ENCODE data around the gene GYPC. TPM values are rescaled to one million over a fixed set of nuclear protein-coding genes. Genes with fewer than 3 reads are reported as not detected.
A peak's percentile ranks its signal among the peaks of the same experiment; 100 is the strongest.

Gene GYPC
- total RNA-seq, 1 donor from 2014 or later: 125 TPM

DNA sequence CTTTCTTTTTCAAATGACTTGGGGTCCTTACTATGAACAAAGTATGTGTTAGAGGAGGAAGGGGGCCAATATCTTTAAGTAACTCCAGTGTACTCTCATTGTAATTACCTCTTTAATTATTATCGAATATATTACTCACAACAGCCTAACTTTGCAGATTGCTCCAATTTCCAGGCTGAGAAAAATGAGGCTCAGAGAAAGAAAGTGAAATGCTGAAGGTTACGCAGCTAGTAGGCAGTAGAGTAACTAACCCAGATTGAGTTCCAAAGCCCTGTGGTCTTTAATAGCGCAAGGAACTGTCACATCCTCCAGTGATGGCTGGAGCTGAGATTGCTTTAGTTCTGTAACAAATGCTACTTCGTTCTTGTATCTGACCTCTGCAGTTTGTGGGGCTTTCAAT lies 2.2 kb upstream of the GYPC start:
- H3K36me3 Mint-ChIP-seq (ENCODE audit: low read depth): peaks cover 12% of the 10 kb centered on the region
- H3K27ac Mint-ChIP-seq: no peak overlapping the region
- no peaks in the 10 kb centered on the region for H3K27me3 Mint-ChIP-seq (ENCODE audit: insufficient read depth)
- intact Hi-C loops (cut with micrococcal nuclease): loop anchor here (10.0 kb wide), 3 partner anchors 129 to 1161 kb away; partner anchors contain the start of gene WDR33
- H3K9me3 Mint-ChIP-seq: peaks cover 9% of the 10 kb centered on the region
- H3K4me1 Mint-ChIP-seq (ENCODE audit: low read depth): peaks cover 31% of the 10 kb centered on the region
- DNase-seq (ENCODE audit: low spot score): no peak
- H3K4me3 Mint-ChIP-seq: no peak overlapping the region

DNA sequence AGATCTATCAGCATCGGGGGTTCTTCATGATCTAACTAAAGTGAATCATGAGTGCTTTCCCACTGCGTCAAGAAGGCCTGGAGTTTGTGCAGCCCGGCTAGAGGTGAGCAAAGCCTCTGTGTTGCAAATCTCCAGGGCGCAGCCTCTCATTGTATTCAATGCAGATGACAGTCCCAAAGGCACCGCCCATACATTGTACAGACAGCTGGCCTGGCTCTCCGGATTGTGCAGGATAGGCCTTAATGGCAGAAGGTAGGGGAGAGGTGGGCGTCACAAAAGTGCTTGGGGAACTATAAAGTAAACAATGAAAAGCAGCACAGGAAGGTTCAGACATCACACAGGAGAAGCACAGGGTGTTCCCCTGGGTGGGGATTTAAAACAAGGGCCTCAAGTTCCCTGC lies 907 bp upstream of the GYPC start:
- H3K36me3 Mint-ChIP-seq (ENCODE audit: low read depth): peaks cover 18% of the 10 kb centered on the region
- H3K9me3 Mint-ChIP-seq: peaks cover 9% of the 10 kb centered on the region
- intact Hi-C loops (cut with micrococcal nuclease): loop anchor here (1.0 to 10.0 kb wide), 10 partner anchors 9 to 1437 kb away; partner anchors contain the start of genes MAP3K2, UGGT1 and WDR33
- H3K4me3 Mint-ChIP-seq: peak overlapping the region; percentile 98
- H3K27ac Mint-ChIP-seq: peak overlapping the region; percentile 98
- peaks cover 42% of the 10 kb centered on the region for H3K4me1 Mint-ChIP-seq (ENCODE audit: low read depth)
- H3K27me3 Mint-ChIP-seq (ENCODE audit: insufficient read depth): no peaks in the 10 kb centered on the region
- no peak for DNase-seq (ENCODE audit: low spot score)

DNA sequence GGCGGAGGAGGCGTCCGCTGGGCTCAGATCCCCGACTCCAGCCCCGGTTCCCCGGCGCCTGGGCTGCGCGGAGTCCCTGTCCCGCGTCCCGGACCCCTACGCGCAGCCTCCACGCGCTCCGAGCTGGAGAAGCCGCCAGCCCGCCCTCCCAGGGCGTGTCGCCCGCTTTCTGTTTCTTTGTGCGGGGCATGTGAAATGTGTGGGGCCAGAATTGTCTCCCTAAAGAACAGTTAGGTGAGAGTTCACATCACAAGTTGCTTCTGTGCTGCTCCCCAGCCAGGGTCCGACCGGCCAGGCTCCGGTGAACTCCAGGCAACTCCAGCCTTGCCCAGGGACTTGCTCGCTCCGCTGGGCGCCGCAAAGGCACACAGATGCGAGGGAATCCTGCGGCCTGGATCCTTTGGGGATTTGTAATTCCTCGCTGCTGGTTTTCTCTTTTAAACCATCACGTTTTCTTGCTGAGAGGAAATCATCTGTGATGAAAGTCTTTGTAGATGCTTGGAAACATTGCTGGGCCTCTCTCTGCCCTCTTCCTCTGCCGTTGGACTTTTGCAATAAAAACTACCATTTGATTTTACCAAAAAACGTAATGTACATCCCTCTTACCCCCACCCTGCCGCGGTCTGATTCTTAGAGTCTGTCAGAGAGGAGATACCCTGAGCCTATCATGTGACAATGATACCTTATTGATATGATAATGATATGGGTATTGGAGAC lies 631 bp downstream of the GYPC start:
- intact Hi-C loops (cut with micrococcal nuclease): loop anchor here (5.0 to 10.0 kb wide), 9 partner anchors 41 to 1436 kb away; partner anchors contain the start of genes MAP3K2, UGGT1 and WDR33
- Mint-ChIP-seq H3K4me1 (ENCODE audit: low read depth) (peaks cover 55% of the 10 kb centered on the region), H3K9me3 (no peaks in the 10 kb centered on the region), H3K36me3 (ENCODE audit: low read depth) (peaks cover 20% of the 10 kb centered on the region), H3K27me3 (ENCODE audit: insufficient read depth) (no peaks in the 10 kb centered on the region), H3K4me3 (peak overlapping the region; percentile 99), H3K27ac (peak overlapping the region; percentile 98)
- DNase-seq (ENCODE audit: low spot score): peak; percentile 35

GRCh38 chr2:126657148-126657635 lies 1.2 kb downstream of the GYPC start:
- H3K9me3 Mint-ChIP-seq: no peaks in the 10 kb centered on the region
- H3K27ac Mint-ChIP-seq: peak overlapping the region; percentile 98
- intact Hi-C loops (cut with micrococcal nuclease): loop anchor here (5.0 to 10.0 kb wide), 9 partner anchors 40 to 1435 kb away; partner anchors contain the start of genes MAP3K2, UGGT1 and WDR33
- H3K36me3 Mint-ChIP-seq (ENCODE audit: low read depth): peaks cover 24% of the 10 kb centered on the region
- H3K27me3 Mint-ChIP-seq (ENCODE audit: insufficient read depth): no peaks in the 10 kb centered on the region
- peak; percentile 21 for DNase-seq (ENCODE audit: low spot score)
- peaks cover 61% of the 10 kb centered on the region for H3K4me1 Mint-ChIP-seq (ENCODE audit: low read depth)
- peak overlapping the region; percentile 99 for H3K4me3 Mint-ChIP-seq

- Mint-ChIP-seq H3K9me3 (no peaks in the 10 kb centered on the region), H3K4me3 (peak overlapping the region; percentile 99), H3K27ac (peak overlapping the region; percentile 98), H3K4me1 (ENCODE audit: low read depth) (peaks cover 67% of the 10 kb centered on the region), H3K27me3 (ENCODE audit: insufficient read depth) (no peaks in the 10 kb centered on the region), H3K36me3 (ENCODE audit: low read depth) (peaks cover 24% of the 10 kb centered on the region)
- intact Hi-C loops (cut with micrococcal nuclease): loop anchor here (2.0 to 10.0 kb wide), 11 partner anchors 40 to 1435 kb away; partner anchors contain the start of genes MAP3K2, UGGT1 and WDR33
- peak; percentile 70 for DNase-seq (ENCODE audit: low spot score)
Observed at GRCh38 chr2:126657636-126658318, 1.8 kb downstream of the GYPC start.

DNA sequence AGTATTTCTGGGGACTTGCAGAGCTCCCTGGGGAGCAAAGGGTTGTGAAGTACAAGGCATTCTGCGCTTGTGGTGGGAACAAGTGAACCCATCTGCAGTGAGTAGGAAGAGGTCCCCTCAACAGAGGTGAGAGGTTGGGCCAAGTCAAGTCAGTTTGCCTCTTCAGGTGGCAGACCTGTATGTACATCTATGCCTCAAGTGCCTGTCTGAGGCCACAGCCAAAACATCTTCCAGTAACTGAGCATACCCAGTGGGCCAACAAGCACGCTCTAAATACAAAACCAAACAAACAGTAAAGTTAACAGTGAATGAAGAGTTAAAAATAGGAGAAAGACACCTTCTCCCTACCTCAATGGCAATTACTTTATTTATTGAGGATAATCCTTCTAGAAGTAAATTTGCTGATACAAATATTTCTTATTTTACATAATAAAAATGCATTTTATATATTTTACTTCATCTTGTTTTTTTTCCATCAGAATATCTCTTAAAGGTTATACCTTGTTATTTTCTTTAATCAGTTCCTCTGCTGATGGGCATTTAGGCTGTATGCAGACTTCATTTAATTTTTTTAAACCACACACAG lies 2.5 kb downstream of the GYPC start:
- no peaks in the 10 kb centered on the region for H3K9me3 Mint-ChIP-seq
- H3K27ac Mint-ChIP-seq: peak overlapping the region; percentile 98
- intact Hi-C loops (cut with micrococcal nuclease): loop anchor here (2.0 to 10.0 kb wide), 11 partner anchors 39 to 1434 kb away; partner anchors contain the start of genes MAP3K2, UGGT1 and WDR33
- peak overlapping the region; percentile 99 for H3K4me3 Mint-ChIP-seq
- peaks cover 24% of the 10 kb centered on the region for H3K36me3 Mint-ChIP-seq (ENCODE audit: low read depth)
- peaks cover 73% of the 10 kb centered on the region for H3K4me1 Mint-ChIP-seq (ENCODE audit: low read depth)
- DNase-seq (ENCODE audit: low spot score): no peak
- no peaks in the 10 kb centered on the region for H3K27me3 Mint-ChIP-seq (ENCODE audit: insufficient read depth)

- Mint-ChIP-seq H3K4me3 (peak overlapping the region; percentile 86), H3K4me1 (ENCODE audit: low read depth) (peaks cover 79% of the 10 kb centered on the region), H3K27ac (peak overlapping the region; percentile 98), H3K27me3 (ENCODE audit: insufficient read depth) (no peaks in the 10 kb centered on the region), H3K9me3 (no peaks in the 10 kb centered on the region), H3K36me3 (ENCODE audit: low read depth) (peaks cover 28% of the 10 kb centered on the region)
- DNase-seq (ENCODE audit: low spot score): peak; percentile 67
- intact Hi-C loops (cut with micrococcal nuclease): loop anchor here (2.0 to 10.0 kb wide), 11 partner anchors 38 to 1433 kb away; partner anchors contain the start of genes MAP3K2, UGGT1 and WDR33
Observed at GRCh38 chr2:126658905-126659561, 3.1 kb downstream of the GYPC start.

GRCh38 chr2:126659562-126660467 lies 3.9 kb downstream of the GYPC start:
- H3K9me3 Mint-ChIP-seq: no peaks in the 10 kb centered on the region
- no peaks in the 10 kb centered on the region for H3K27me3 Mint-ChIP-seq (ENCODE audit: insufficient read depth)
- peaks cover 86% of the 10 kb centered on the region for H3K4me1 Mint-ChIP-seq (ENCODE audit: low read depth)
- peaks cover 32% of the 10 kb centered on the region for H3K36me3 Mint-ChIP-seq (ENCODE audit: low read depth)
- H3K4me3 Mint-ChIP-seq: peak overlapping the region; percentile 86
- no peak for DNase-seq (ENCODE audit: low spot score)
- intact Hi-C loops (cut with micrococcal nuclease): loop anchor here (2.0 to 10.0 kb wide), 11 partner anchors 37 to 1432 kb away; partner anchors contain the start of genes MAP3K2, UGGT1 and WDR33
- H3K27ac Mint-ChIP-seq: peak overlapping the region; percentile 98

GRCh38 chr2:126660971-126661370 lies 5.0 kb downstream of the GYPC start:
- DNase-seq (ENCODE audit: low spot score): no peak
- Mint-ChIP-seq H3K27me3 (ENCODE audit: insufficient read depth) (no peaks in the 10 kb centered on the region), H3K27ac (peak overlapping the region; percentile 97), H3K36me3 (ENCODE audit: low read depth) (peaks cover 34% of the 10 kb centered on the region), H3K4me1 (ENCODE audit: low read depth) (peaks cover 86% of the 10 kb centered on the region), H3K4me3 (peak overlapping the region; percentile 75), H3K9me3 (no peaks in the 10 kb centered on the region)
- intact Hi-C loops (cut with micrococcal nuclease): no loop called here

DNA sequence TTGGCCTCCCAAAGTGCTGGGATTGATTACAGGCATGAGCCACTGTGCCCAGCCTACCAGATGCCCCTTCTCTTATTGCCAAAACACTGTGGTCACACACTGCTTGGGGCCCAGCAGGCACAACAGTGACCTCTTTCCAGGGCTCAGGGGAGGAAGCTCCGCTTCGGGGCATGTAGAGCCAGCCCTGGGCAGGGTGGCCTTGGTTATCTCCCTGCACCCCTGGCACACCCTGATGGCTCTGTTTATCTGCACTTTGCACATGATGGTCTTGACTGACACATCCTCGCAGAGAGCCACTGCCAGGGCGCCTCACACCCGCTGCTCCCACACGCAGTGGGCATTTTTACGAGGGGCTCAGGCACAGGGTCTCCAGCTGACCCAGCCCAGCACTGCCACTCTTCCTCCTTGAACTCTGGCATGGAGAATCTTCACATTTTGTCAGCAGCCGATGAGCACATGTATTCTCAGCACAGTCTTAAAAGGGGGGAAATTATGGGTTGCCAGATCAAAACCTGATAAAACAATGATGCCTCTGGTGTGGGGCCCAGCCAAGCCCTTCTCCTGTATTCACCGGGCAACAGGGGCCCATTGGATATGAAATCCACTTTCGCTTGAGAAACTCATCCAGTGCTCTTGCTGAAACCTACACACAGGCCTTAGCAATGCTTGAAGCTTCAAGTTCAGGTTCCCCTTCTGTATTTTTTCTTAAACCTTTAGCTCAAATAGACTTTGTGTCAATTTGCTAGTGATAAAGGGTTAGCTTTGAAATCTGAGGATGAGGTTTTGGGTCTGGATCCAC lies 5.9 kb downstream of the GYPC start:
- H3K9me3 Mint-ChIP-seq: no peaks in the 10 kb centered on the region
- peak overlapping the region; percentile 75 for H3K4me3 Mint-ChIP-seq
- H3K4me1 Mint-ChIP-seq (ENCODE audit: low read depth): peaks cover 94% of the 10 kb centered on the region
- DNase-seq (ENCODE audit: low spot score): no peak
- peak overlapping the region; percentile 97 for H3K27ac Mint-ChIP-seq
- H3K27me3 Mint-ChIP-seq (ENCODE audit: insufficient read depth): no peaks in the 10 kb centered on the region
- intact Hi-C loops (cut with micrococcal nuclease): no loop called here
- peaks cover 35% of the 10 kb centered on the region for H3K36me3 Mint-ChIP-seq (ENCODE audit: low read depth)

- H3K4me1 Mint-ChIP-seq (ENCODE audit: low read depth): peaks cover 89% of the 10 kb centered on the region
- peak overlapping the region; percentile 75 for H3K4me3 Mint-ChIP-seq
- no peaks in the 10 kb centered on the region for H3K27me3 Mint-ChIP-seq (ENCODE audit: insufficient read depth)
- no peak for DNase-seq (ENCODE audit: low spot score)
- intact Hi-C loops (cut with micrococcal nuclease): no loop called here
- H3K27ac Mint-ChIP-seq: peak overlapping the region; percentile 97
- H3K9me3 Mint-ChIP-seq: no peaks in the 10 kb centered on the region
- H3K36me3 Mint-ChIP-seq (ENCODE audit: low read depth): peaks cover 34% of the 10 kb centered on the region
Observed at GRCh38 chr2:126662621-126663020, 6.7 kb downstream of the GYPC start.

Measured in activated T-helper 1 cell treated with anti-CD3 and anti-CD28 coated beads, Interleukin-12 subunit alpha, Interleukin-12 subunit beta, Interleukin-2, Interleukin-4 antibody, amounts not matched to agents 30 ng/mL and 10 ng/mL and 1 ng/mL, durations not matched to agents 14 hours and 24 hours and 36 hours (primary cell).